Measurements from ENCODE around the gene MNDA.

Gene MNDA

DNA sequence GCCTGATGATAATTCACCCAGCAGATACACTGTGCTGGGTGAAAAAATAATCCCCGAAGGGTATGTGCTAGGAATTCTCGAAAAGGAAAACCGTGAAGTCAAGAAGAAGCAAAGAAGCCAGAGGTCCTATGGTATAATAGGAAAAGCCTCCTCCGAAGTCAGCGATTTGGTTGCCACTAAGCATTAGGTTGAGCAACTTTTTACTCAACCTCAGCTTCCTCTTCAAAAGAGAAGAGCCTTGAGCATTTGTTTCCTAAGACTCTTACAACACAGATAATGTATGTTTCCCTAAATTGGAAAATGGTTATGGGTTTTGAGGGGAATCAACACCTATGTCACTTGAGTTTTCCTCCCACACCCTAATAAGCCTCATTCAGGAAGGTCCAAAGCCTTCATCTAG is 21.3 kb upstream of the MNDA start:
- no peak overlapping the region for H3K27ac ChIP-seq
- H3K4me1 ChIP-seq = no peaks in the 10 kb centered on the region
- H3K4me3 ChIP-seq (ENCODE audit: low read depth, low read length) = no peak overlapping the region
- no peak overlapping the region for H3K4me2 ChIP-seq (ENCODE audit: low read length)
- no peaks in the 10 kb centered on the region for H3K27me3 ChIP-seq (ENCODE audit: control insufficient read depth, insufficient read depth, low read length)
- no peak for TF ChIP-seq CTCF (IDR thresholded peaks at IDR 0.05)
- H2AFZ ChIP-seq = no peak overlapping the region
- H3K36me3 ChIP-seq (ENCODE audit: control insufficient read depth, insufficient read depth, low read length) = no peaks in the 10 kb centered on the region
- no peaks in the 10 kb centered on the region for H3K79me2 ChIP-seq
- H3K9ac ChIP-seq = no peak overlapping the region
- no peaks in the 10 kb centered on the region for H3K9me3 ChIP-seq (ENCODE audit: control insufficient read depth, low read length)

- Histone ChIP-seq H3K36me3 (ENCODE audit: control insufficient read depth, insufficient read depth, low read length) (no peaks in the 10 kb centered on the region), H3K27me3 (ENCODE audit: control insufficient read depth, insufficient read depth, low read length) (no peaks in the 10 kb centered on the region), H3K79me2 (no peaks in the 10 kb centered on the region), H3K4me3 (ENCODE audit: low read depth, low read length) (no peak overlapping the region), H3K4me2 (ENCODE audit: low read length) (no peak overlapping the region), H3K9me3 (ENCODE audit: control insufficient read depth, low read length) (no peaks in the 10 kb centered on the region), H2AFZ (no peak overlapping the region), H3K9ac (no peak overlapping the region), H3K4me1 (no peaks in the 10 kb centered on the region), H3K27ac (no peak overlapping the region)
- TF ChIP-seq CTCF (IDR thresholded peaks at IDR 0.05) = no peak
Measured at GRCh38 chr1:158810311-158810710, 20.8 kb upstream of the MNDA start.

- Histone ChIP-seq H3K27me3 (ENCODE audit: control insufficient read depth, insufficient read depth, low read length) (no peaks in the 10 kb centered on the region), H3K4me3 (ENCODE audit: low read depth, low read length) (no peak overlapping the region), H3K36me3 (ENCODE audit: control insufficient read depth, insufficient read depth, low read length) (no peaks in the 10 kb centered on the region), H3K27ac (no peak overlapping the region), H3K79me2 (no peaks in the 10 kb centered on the region), H3K9me3 (ENCODE audit: control insufficient read depth, low read length) (no peaks in the 10 kb centered on the region), H2AFZ (no peak overlapping the region), H3K9ac (no peak overlapping the region), H3K4me1 (no peaks in the 10 kb centered on the region), H3K4me2 (ENCODE audit: low read length) (no peak overlapping the region)
- no peak for TF ChIP-seq CTCF (IDR thresholded peaks at IDR 0.05)
Measured at GRCh38 chr1:158812336-158812735, 18.8 kb upstream of the MNDA start.

DNA sequence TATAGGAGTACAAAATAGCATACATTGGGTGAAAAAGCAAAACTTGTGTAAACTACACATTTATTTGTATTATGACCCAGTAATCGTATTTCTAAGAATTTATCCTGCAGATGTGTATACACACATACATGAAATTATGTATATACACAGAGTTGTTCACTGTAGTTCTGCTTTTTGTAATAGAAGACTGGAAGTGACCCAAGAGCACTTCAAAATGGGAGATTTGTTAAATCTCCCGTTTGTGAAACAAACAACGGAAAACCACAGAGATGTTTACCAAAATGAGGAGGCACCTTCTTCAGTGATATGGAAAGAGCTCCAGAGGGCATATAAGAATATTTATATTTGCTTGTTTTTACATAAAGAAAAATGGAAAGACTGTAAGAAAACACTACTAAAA is 18.0 kb upstream of the MNDA start:
- no peak overlapping the region for H3K4me3 ChIP-seq (ENCODE audit: low read depth, low read length)
- no peaks in the 10 kb centered on the region for H3K9me3 ChIP-seq (ENCODE audit: control insufficient read depth, low read length)
- H3K27ac ChIP-seq = no peak overlapping the region
- no peak overlapping the region for H3K9ac ChIP-seq
- H2AFZ ChIP-seq = no peak overlapping the region
- no peaks in the 10 kb centered on the region for H3K27me3 ChIP-seq (ENCODE audit: control insufficient read depth, insufficient read depth, low read length)
- TF ChIP-seq CTCF (IDR thresholded peaks at IDR 0.05) = no peak
- no peaks in the 10 kb centered on the region for H3K4me1 ChIP-seq
- no peaks in the 10 kb centered on the region for H3K79me2 ChIP-seq
- no peaks in the 10 kb centered on the region for H3K36me3 ChIP-seq (ENCODE audit: control insufficient read depth, insufficient read depth, low read length)
- H3K4me2 ChIP-seq (ENCODE audit: low read length) = no peak overlapping the region

DNA sequence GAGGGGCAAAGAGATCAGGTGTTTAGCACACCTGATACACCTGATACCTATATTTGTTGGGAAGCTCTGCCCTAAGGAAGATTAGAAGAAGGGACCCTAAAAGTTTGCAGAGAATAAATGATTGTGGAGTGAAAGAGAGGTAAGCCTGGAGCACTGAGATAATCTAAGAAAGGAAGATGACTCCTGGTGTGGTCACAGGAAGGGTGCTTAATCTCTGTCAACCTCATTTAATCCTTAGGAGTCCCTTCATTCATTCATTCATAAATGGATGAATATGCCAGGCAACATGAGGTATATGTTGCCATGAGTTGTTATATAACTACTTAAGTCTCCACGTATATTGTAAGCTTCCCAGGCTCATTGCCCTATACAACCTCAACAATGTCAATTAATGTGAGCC is 16.2 kb upstream of the MNDA start:
- Histone ChIP-seq H3K36me3 (ENCODE audit: control insufficient read depth, insufficient read depth, low read length) (no peaks in the 10 kb centered on the region), H2AFZ (no peak overlapping the region), H3K4me1 (no peaks in the 10 kb centered on the region), H3K4me3 (ENCODE audit: low read depth, low read length) (no peak overlapping the region), H3K27me3 (ENCODE audit: control insufficient read depth, insufficient read depth, low read length) (no peaks in the 10 kb centered on the region), H3K9ac (no peak overlapping the region), H3K4me2 (ENCODE audit: low read length) (no peak overlapping the region), H3K9me3 (ENCODE audit: control insufficient read depth, low read length) (no peaks in the 10 kb centered on the region), H3K79me2 (no peaks in the 10 kb centered on the region), H3K27ac (no peak overlapping the region)
- no peak for TF ChIP-seq CTCF (IDR thresholded peaks at IDR 0.05)
